PC-3 (cell line): ENCODE results near the gene GPC6. TPM values are rescaled to one million over a fixed set of nuclear protein-coding genes. Genes with fewer than 3 reads are reported as not detected.
A peak's percentile ranks its signal among the peaks of the same experiment; 100 is the strongest.

Source experiments
- ATAC-seq: fragments of 200-7000 bp; cut with Tn5 transposase; 2 replicates; pipeline ENCODE4 v1.9.1; 2020; ENCODE audit warnings: mild to moderate bottlenecking, moderate library complexity
- BruUV-seq: library from RNA; stranded (reverse); fragments of 400-500 nt; replicated peaks from 2 replicates; lab custom pipeline; 2021; lab: Mats Ljungman, UMichigan
- CTCF ChIA-PET: fragments of 300-600 bp; sonication (Branson Sonifier 250); formaldehyde crosslinking; loops from one replicate; lab custom pipeline; 2022; ENCODE audit warnings: antibody characterized with exemption; lab: Charles Lee
- POLR2A ChIA-PET: fragments of 300-600 bp; sonication (Branson Sonifier 250); formaldehyde crosslinking; loops from one replicate; lab custom pipeline; 2022; ENCODE audit warnings: antibody characterized with exemption; ENCODE audit not compliant: unreplicated experiment; lab: Charles Lee
- DNase-seq: peaks from one replicate; pipeline ENCODE4 v3.0.0-alpha.2; 2015
- H2AFZ ChIP-seq: fragments of 300-600 bp; sonication (generic); 2 replicates; pipeline ENCODE4 v1.6.0; 2016; ENCODE audit warnings: antibody characterized with exemption, low read length
- H3F3A ChIP-seq: fragments of 300-600 bp; sonication (generic); one replicate; pipeline ENCODE4 v1.6.0; 2017; ENCODE audit warnings: antibody characterized with exemption, low read length, control low read depth, mild to moderate bottlenecking; ENCODE audit not compliant: unreplicated experiment
- H3K27ac ChIP-seq: fragments of 300-600 bp; sonication (generic); 2 replicates; pipeline ENCODE4 v1.5.1; 2016; ENCODE audit warnings: mild to moderate bottlenecking, low read length
- H3K27me3 ChIP-seq: fragments of 300-600 bp; sonication (generic); 2 replicates; pipeline ENCODE4 v1.6.1; 2016; ENCODE audit warnings: low read length, mixed read lengths
- H3K36me3 ChIP-seq: fragments of 300-600 bp; sonication (generic); 2 replicates; pipeline ENCODE4 v1.6.1; 2016; ENCODE audit warnings: low read depth, mixed run types, low read length, mixed read lengths
- H3K4me1 ChIP-seq: fragments of 300-600 bp; sonication (generic); 2 replicates; pipeline ENCODE4 v1.5.1; 2016; ENCODE audit warnings: low read length; ENCODE audit not compliant: insufficient read depth
- H3K4me2 ChIP-seq: fragments of 300-600 bp; sonication (generic); 2 replicates; pipeline ENCODE4 v1.6.0; 2016; ENCODE audit warnings: low read length
- H3K4me3 ChIP-seq: fragments of 300-600 bp; sonication (generic); 2 replicates; pipeline ENCODE4 v1.5.1; 2016; ENCODE audit warnings: mild to moderate bottlenecking, low read length, mixed read lengths
- H3K79me2 ChIP-seq: fragments of 300-600 bp; sonication (generic); 2 replicates; pipeline ENCODE4 v1.6.1; 2017; ENCODE audit warnings: low read length, mixed read lengths
- H3K9ac ChIP-seq: fragments of 300-600 bp; sonication (generic); 2 replicates; pipeline ENCODE4 v1.6.0; 2016; ENCODE audit warnings: mild to moderate bottlenecking, low read length
- H3K9me2 ChIP-seq: fragments of 300-600 bp; sonication (generic); replicated peaks from 2 replicates; pipeline ENCODE4 v1.6.1; 2016; ENCODE audit warnings: mixed run types, low read length, mixed read lengths
- H3K9me3 ChIP-seq: fragments of 300-600 bp; sonication (generic); 2 replicates; pipeline ENCODE4 v1.6.1; 2016; ENCODE audit warnings: low read length, mixed read lengths
- H4K20me1 ChIP-seq: fragments of 300-600 bp; sonication (generic); 2 replicates; pipeline ENCODE4 v1.6.1; 2016; ENCODE audit warnings: low read length, mixed read lengths
- EZH2 ChIP-seq: fragments of 300-600 bp; sonication (generic); IDR thresholded peaks from one replicate; pipeline ENCODE4 v1.6.1; 2017; ENCODE audit warnings: antibody characterized with exemption, mild to moderate bottlenecking, low read length; ENCODE audit not compliant: unreplicated experiment
- EZH2phosphoT487 ChIP-seq: fragments of 300-600 bp; sonication (generic); IDR thresholded peaks from 2 replicates; pipeline ENCODE4 v1.6.1; 2018; ENCODE audit warnings: mild to moderate bottlenecking, antibody characterized with exemption, low read length, borderline replicate concordance
- intact Hi-C: fragments of 100-400 bp; cut with micrococcal nuclease; formaldehyde crosslinking; loops from 2 replicates; pipeline ENCODE4 v1.9.0; 2023
- total RNA-seq: library from RNA; depleted of rRNA; stranded (reverse); fragments of >200 nt; gene quantifications from 2 replicates; pipeline ENCODE4 v1.2.3, GENCODE V29; 2014
- TF ChIP-seq, protein P1 (sequence below): fragments of 300-600 bp; sonication (generic); conservative IDR thresholded peaks from 2 replicates; pipeline ENCODE4 v1.5.1; 2017; ENCODE audit warnings: antibody characterized with exemption, low read depth, mild to moderate bottlenecking, low read length

The GPC6 gene
- total RNA-seq, 1 experiment from 2014 or later: 3.5 TPM

DNA sequence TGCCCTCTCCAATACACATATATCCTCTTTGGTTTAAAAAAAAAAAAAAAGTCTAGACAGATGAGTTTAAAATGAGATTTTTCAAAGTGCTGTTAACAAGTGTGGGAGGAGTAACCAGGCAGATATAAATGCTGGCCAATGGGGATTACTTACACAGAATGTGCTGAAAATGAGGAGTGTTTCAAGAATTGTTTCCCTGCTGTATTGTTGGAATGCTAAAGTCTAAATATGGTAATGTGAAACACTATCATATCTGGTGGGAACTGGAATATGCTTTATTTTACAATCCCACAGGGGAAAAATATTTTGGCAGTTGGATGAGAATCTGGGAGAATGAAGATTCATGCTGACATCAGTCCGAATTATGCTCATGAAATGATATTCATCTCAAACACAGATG is 1002.2 kb downstream of the GPC6 start:
- DNase-seq (no peak), ATAC-seq (no peak)
- TF ChIP-seq EZH2 (no peak), EZH2phosphoT487 (no peak)
- TF ChIP-seq, protein P1, sequence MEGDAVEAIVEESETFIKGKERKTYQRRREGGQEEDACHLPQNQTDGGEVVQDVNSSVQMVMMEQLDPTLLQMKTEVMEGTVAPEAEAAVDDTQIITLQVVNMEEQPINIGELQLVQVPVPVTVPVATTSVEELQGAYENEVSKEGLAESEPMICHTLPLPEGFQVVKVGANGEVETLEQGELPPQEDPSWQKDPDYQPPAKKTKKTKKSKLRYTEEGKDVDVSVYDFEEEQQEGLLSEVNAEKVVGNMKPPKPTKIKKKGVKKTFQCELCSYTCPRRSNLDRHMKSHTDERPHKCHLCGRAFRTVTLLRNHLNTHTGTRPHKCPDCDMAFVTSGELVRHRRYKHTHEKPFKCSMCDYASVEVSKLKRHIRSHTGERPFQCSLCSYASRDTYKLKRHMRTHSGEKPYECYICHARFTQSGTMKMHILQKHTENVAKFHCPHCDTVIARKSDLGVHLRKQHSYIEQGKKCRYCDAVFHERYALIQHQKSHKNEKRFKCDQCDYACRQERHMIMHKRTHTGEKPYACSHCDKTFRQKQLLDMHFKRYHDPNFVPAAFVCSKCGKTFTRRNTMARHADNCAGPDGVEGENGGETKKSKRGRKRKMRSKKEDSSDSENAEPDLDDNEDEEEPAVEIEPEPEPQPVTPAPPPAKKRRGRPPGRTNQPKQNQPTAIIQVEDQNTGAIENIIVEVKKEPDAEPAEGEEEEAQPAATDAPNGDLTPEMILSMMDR: no peak
- Histone ChIP-seq H3K9me2 (no peaks in the 10 kb centered on the region), H3K4me2 (no peak overlapping the region), H4K20me1 (no peaks in the 10 kb centered on the region), H3K4me3 (no peak overlapping the region), H3F3A (no peaks in the 10 kb centered on the region), H2AFZ (no peak overlapping the region), H3K27ac (no peak overlapping the region), H3K79me2 (no peaks in the 10 kb centered on the region), H3K4me1 (peaks cover 7% of the 10 kb centered on the region), H3K9ac (no peak overlapping the region), H3K27me3 (no peaks in the 10 kb centered on the region), H3K36me3 (no peaks in the 10 kb centered on the region), H3K9me3 (no peaks in the 10 kb centered on the region)
- ChIA-PET POLR2A (no interaction called here), CTCF (no interaction called here)
- intact Hi-C loops: no loop called here
- no TSS peak for BruUV-seq

DNA sequence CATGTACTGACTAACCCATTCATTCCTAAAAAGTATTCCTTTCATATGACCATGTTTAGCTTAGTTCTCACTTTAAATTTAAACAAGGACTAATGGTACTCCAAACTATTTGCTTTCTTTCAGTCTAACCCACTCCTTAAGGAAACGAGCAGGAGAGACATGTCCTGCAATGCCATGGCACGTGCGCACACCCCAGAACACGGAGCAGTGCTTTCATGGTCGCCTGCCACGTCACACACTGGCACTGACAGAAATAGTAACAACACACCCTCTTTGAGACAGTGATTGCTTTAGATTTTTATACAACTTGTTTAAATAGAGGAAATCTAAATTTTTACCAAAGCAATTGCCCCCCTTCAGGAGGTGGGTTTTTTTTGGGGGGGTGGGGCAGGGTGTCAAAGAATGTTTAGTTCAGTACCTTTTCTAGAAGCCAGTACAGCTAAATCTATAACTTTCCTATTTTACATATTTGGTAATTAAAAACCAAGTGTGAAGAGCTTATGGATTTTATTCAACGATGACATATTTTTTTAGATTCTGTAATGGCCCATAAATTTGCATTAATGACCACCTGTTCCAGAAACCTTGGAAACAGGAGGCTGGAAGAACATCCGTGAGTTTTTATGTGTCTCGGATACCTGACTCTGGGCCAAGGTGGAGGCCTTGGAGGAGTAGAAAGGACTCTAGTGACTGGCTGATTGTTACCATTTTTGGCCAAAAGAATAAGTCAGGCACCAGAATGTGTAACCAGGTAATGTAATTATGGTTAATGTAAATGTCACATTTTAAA is 1005.7 kb downstream of the GPC6 start:
- Histone ChIP-seq H3K27ac (no peak overlapping the region), H3K4me1 (peaks cover 12% of the 10 kb centered on the region), H3K4me2 (no peak overlapping the region), H3K36me3 (no peaks in the 10 kb centered on the region), H3K9ac (no peak overlapping the region), H3K9me2 (no peaks in the 10 kb centered on the region), H2AFZ (no peak overlapping the region), H3K9me3 (no peaks in the 10 kb centered on the region), H3K4me3 (no peak overlapping the region), H3K79me2 (no peaks in the 10 kb centered on the region), H3K27me3 (no peaks in the 10 kb centered on the region), H4K20me1 (no peaks in the 10 kb centered on the region), H3F3A (no peaks in the 10 kb centered on the region)
- DNase-seq (no peak), ATAC-seq (no peak)
- no TSS peak for BruUV-seq
- TF ChIP-seq, protein P1: no peak
- TF ChIP-seq EZH2 (no peak), EZH2phosphoT487 (no peak)
- ChIA-PET POLR2A (no interaction called here), CTCF (no interaction called here)
- intact Hi-C loops: no loop called here

DNA sequence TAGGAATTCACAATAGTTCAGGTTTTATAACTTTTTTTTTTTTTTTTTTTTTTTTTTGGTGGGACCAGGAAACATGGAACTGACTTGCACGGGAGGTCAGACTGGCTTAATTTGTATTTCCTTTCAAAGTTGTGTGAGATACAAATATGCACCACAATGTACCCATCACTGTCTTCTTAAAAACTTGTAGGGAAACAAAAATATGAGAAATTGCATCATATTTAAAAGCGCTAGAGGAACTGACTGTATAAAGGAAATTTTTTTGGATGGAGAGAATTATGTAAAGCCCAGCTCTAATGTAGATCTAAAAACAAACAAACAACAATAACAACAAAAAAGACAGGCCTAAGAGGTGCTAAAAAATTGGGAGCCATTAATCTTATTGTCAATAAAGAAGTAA is 1006.3 kb downstream of the GPC6 start:
- ChIA-PET POLR2A (no interaction called here), CTCF (no interaction called here)
- Histone ChIP-seq H3K27me3 (no peaks in the 10 kb centered on the region), H3K79me2 (no peaks in the 10 kb centered on the region), H4K20me1 (no peaks in the 10 kb centered on the region), H3K27ac (peak overlapping the region; percentile 28), H3K9me2 (no peaks in the 10 kb centered on the region), H3F3A (no peaks in the 10 kb centered on the region), H3K9me3 (no peaks in the 10 kb centered on the region), H3K4me2 (peak overlapping the region; percentile 15), H3K4me3 (no peak overlapping the region), H3K9ac (no peak overlapping the region), H3K36me3 (no peaks in the 10 kb centered on the region), H2AFZ (no peak overlapping the region; the same call in 1 of the 2 replicates), H3K4me1 (peaks cover 12% of the 10 kb centered on the region)
- ATAC-seq (no peak; the same call in 1 of the 2 replicates), DNase-seq (no peak)
- TF ChIP-seq, protein P1: no peak
- TF ChIP-seq EZH2phosphoT487 (no peak), EZH2 (no peak)
- no TSS peak for BruUV-seq
- intact Hi-C loops: no loop called here
